Measurements from ENCODE around the gene C1orf232. TPM values are rescaled to one million over a fixed set of nuclear protein-coding genes. Genes with fewer than 3 reads are reported as not detected.

Gene C1orf232
- total and polyA plus RNA-seq, 2 of the 4 experiments (the other 2 are of a cell fraction) = not detected

DNA sequence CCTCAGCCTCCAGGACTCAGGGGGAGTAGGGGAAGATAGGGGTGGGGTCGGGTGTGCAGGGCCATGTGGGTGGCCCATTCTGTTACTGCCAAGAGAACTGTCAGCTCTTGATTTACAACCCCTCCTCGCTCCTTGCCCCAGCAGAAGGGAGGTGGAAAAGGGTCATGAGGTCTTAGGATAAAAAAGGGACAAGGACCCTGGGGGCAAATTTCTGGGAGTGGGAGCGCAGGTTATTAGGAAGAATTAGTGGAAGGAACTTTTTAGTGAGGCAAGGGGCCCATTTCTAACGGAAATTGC, 9.1 kb downstream of the C1orf232 start:
- Histone ChIP-seq H3K9me3 (ENCODE audit: control insufficient read depth, insufficient read depth, low read length) (no peaks in the 10 kb centered on the region), H3K79me1 (ENCODE audit: low read depth in 1 of 2, low read length in 2 of 2) (no peaks in the 10 kb centered on the region), H3K4me2 (ENCODE audit: low read depth, low read length) (no peak overlapping the region), H4K91ac (ENCODE audit: insufficient read depth, low read depth, low read length) (no peak overlapping the region), H3K4me1 (ENCODE audit: control insufficient read depth, insufficient read depth, low read length) (peaks cover 4% of the 10 kb centered on the region), H3K27me3 (ENCODE audit: control insufficient read depth, insufficient read depth, low read length) (peaks cover 49% of the 10 kb centered on the region), H2BK5ac (ENCODE audit: low read depth, low read length, poor library complexity, severe bottlenecking) (no peak overlapping the region), H2BK15ac (ENCODE audit: low read depth, low read length) (no peak overlapping the region), H3K56ac (ENCODE audit: extremely low read depth, insufficient read depth, low read length) (no peak overlapping the region), H3K27ac (ENCODE audit: insufficient read depth, low read length) (no peak overlapping the region), H3K14ac (replicated peaks; ENCODE audit: low read depth, low read length) (no peak overlapping the region), H3K36me3 (ENCODE audit: control insufficient read depth, insufficient read depth, low read length) (no peaks in the 10 kb centered on the region), H2BK20ac (ENCODE audit: low read depth, low read length) (no peak overlapping the region), H4K5ac (ENCODE audit: low read depth, low read length) (no peak overlapping the region), H4K20me1 (ENCODE audit: insufficient read depth, low read length) (no peaks in the 10 kb centered on the region), H4K8ac (ENCODE audit: low read depth in 2 of 2, low read length in 2 of 2) (no peak overlapping the region), H3K4me3 (ENCODE audit: insufficient read depth, low read depth, low read length) (no peak overlapping the region), H2AFZ (replicated peaks; ENCODE audit: low read length, poor library complexity) (no peak overlapping the region), H2AK9ac (replicated peaks; ENCODE audit: low read depth, low read length, poor library complexity) (no peak overlapping the region), H2AK5ac (ENCODE audit: low read depth, low read length) (no peak overlapping the region), H3K23ac (ENCODE audit: low read depth, low read length) (no peak overlapping the region), H3K9me1 (ENCODE audit: insufficient read depth, low read length) (no peaks in the 10 kb centered on the region), H3K4ac (ENCODE audit: low read depth, low read length) (no peak overlapping the region), H2BK120ac (ENCODE audit: low read depth, low read length) (no peak overlapping the region), H3K9ac (ENCODE audit: low read depth, low read length) (no peak overlapping the region), H3K18ac (ENCODE audit: low read depth, low read length) (no peak overlapping the region)
- ChIA-PET CTCF (no interaction called here), POLR2A (ENCODE audit: unreplicated experiment) (no interaction called here)
- DNase-seq = no peak
- intact Hi-C loops (cut with micrococcal nuclease) (no loop called here), in situ Hi-C loops (cut with MboI; ENCODE audit: low sequenced_read_pairs) (no loop called here), dilution Hi-C loops (cut with HindIII; ENCODE audit: low sequenced_read_pairs, unreplicated experiment) (no loop called here)
- no TSS peak for BruUV-seq (replicated peaks)
- 43% methylated on average over 2 of the region's 4 CpGs; no CpG with 5 or more reads in 1 of the 2 experiments for WGBS, 2 experiments (ENCODE audit: extremely low coverage in 2 of 2, insufficient read length in 1 of 2)
- ATAC-seq (ENCODE audit: low read depth) = no peak
- no peak for TF ChIP-seq MAFK (IDR thresholded peaks at IDR 0.05; ENCODE audit: low read depth, low read length)
- TF ChIP-seq RFX5 (IDR thresholded peaks at IDR 0.05; ENCODE audit: low read depth, low read length) = no peak

All from IMR-90 (cell line).